NCI-H128 (cell line): ENCODE data around the gene NPPA.
A peak's percentile ranks its signal among the peaks of the same experiment; 100 is the strongest.
"Not testable (repeated sequence)": the region's sequence is repeated elsewhere in the genome, so short reads cannot be mapped to it uniquely, and the experiment has no call there.

Experiments
- DNase-seq: peaks from one replicate; lab custom pipeline; 2025; ENCODE audit not compliant: unreplicated experiment; lab: John Stamatoyannopoulos, UW

NPPA gene

DNA sequence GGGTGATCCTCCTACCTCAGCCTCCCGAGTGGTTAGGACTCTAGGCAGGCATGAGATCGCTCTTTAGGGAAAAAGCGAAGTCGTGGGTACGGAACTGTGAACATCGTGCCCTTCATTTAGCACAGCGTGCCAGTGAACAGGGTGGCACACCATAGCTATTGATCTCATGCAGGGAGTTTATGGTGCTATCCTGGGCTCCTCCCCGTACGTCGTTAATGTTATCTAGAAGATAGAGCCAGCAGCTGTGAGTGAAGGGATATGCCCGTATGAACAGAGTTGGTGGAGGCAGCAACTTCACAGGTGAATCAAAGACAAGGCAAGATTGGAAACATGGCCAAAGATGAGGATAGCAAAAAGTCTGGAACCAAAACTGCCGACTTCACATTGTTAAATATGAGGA, 30.4 kb downstream of the NPPA start:
- no peak for DNase-seq

DNA sequence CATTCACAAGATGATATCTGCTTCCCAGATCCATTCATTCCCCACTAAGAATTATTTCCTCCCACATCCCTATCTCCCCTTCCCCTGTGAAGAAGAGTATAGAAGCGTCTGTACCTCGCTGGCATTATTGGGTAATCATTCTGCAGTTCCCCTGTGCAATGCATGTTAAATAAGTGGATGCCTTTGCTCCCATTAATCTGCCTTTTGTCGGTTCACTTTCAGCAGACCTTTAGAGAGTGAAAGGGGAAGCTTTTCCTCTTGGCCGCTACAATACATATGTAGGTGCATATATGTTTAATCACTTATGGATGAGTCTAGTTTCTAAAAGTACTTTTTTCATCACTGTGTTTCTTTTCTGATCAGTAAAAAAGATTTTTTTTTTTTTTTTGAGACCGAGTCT, 34.6 kb downstream of the NPPA start:
- DNase-seq = no peak

DNA sequence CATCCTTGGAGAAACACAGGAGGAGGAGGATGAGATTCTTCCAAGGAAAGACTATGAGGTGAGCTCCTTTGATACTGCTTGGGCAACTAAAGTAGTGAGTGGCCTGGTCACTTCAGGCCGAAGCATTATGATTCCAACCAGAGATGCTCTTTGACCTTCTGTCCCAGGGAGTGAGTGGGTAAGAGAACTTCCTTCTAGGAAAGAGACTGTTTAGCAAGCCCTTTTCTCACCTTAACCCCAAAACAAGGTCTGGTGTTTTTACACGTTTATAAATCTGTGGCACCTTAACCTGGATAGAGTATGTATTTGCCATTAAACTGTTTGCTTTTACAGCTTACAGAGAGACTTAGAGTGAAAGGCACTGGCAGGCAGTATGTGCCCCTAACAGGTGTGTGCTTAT, 40.5 kb downstream of the NPPA start:
- DNase-seq = no peak

DNA sequence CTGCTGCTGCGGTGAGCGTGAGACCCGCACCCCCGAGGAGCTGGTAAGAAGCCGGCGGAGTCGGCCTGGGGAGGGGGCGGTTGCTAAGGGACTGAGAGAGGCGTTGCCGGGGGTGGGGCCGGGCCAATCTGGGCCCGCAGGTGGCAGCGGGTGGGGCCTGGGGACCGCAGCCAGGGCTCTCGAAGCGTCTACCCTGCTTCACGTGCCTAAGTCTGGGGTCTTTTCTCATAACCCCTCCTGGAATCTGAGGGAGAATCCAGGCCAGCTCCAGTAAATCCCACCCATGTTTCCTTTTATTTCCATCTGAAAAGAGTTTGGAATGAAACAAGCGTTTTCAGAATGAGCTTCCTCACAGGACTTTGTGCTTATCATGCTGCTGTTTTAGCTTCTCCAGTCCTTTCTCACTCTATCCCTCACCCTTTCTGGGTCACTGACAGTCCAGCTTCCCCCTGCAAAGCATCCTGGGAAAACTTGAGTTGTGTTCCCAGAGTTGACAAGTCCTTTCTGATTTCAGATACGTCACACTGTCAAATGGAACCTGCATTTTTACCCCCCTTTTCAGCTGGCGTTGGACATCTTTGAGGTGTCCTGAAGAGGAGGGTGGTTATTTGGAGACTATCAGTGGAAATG, 41.2 kb downstream of the NPPA start:
- DNase-seq = no peak

DNA sequence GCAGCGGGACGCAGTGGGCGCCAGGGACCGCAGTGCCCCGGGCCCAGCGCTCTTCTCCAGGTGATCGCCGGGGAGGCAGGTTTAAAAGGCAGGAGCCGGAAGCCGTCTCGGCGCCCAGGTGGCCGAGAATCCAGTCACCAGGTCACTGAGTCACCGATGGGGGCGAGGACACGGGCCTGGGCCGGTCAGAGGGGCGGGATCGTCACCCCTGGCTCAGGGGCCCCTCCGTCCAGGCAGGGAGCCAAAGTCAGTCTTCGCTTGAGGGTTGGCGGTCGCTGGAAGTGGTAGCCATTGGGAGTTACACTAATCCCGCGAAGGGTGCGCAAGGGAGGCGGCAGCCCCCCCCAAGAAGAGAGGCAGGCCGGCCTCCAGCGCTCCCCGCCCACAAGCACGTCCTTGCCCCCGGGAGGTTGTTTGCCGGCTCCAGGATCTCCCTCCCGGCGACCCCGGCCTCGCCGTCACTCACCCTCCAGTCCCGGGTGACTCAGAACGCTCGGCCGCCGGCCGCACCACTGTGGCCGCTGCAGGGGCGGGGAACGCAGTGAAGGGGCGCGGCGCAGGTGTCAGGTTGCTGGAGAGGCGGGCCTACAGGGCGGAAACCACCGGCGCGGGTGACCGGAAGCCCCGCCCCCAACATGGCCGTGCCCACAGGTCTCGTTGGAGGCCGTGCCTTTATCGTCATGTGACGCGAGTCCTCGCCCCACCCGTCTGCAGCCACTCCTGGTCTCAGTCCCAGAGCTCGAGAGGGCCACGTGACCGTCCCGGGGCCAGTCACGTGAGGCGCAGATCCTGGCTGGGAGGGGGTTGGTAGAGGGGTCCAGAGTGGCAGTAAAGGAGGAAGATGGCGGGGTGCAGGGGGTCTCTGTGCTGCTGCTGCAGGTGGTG, 41.9 kb downstream of the NPPA start, which contains the start of the genes CLCN6 and MTHFR:
CLCN6 (plus strand) TSS at position 770 of the 885 bp plus-strand sequence; CDS start at position 842, 72 bp downstream.
MTHFR (minus strand) TSS at position 543 of the 885 bp plus-strand sequence. CDS start 2,848 bp downstream, outside the sequence.
- DNase-seq = peak; percentile 99

DNA sequence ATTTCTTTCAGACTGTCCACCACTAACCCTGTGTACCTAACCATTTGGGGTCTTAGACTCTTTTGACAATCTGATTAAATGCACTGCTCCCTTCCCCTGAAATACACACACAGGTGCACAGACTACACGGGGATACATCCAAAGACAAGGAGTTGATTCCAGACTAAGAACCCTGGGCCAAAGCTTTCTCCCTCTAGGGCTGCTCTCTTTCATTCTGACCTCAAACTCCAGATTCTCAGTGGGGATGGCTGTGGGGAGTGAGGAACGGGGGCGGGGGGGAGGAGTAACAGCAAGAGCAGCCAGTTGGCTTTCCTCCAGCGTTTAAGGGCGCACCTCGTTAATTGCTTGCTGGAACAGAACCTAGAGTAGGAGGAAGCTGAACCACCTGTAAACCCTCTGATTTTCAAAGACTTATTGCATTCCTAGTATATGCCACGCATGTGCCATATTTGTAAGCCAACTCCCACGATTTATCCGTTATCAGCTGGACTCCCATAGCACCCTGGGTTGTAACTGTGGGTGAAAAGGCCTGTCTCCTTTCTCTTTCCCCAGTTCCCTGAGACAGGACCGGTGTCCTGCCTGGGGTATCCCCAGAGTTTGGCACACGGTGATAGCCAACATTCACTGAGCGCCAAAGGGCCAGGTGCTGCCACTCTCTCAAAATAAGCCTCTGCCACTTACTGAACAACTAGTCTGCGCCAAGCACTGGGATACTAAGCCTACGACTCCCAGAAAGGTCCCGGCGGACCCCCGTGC, 42.7 kb downstream of the NPPA start:
- DNase-seq = peak; percentile 62

DNA sequence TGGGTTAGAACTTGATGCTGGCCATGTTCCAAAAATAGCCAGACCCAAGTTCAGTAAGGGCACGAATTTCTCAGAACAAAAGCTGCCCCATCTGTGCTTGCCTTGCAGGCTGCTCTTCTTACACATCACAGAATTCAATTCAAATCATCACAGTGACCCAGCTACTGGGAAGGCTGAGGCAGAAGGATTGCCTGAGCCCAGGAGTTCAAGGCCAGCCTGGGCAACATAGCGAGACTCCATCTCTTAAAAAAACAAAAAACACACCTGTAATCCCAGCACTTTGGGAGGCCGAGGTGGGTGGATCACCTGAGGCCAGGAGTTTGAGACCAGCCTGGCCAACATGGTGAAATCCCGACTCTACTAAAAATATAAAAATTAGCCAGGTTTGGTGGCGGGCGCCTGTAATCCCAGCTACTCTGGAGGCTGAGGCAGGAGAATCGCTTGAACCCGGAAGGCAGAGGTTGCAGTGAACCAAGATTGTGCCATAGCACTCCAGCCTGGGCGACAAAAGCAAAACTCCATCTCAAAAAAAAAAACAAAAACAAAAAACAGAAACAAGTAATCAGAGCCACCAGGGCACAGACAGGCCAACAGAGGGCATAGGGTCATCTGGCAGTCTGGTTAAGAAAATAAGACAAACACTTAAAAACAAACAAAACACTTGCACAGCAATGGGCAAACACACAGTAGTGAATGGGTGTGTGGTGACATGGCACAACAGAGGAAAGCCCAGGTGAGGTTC, 43.5 kb downstream of the NPPA start:
- DNase-seq = not testable (repeated sequence)

DNA sequence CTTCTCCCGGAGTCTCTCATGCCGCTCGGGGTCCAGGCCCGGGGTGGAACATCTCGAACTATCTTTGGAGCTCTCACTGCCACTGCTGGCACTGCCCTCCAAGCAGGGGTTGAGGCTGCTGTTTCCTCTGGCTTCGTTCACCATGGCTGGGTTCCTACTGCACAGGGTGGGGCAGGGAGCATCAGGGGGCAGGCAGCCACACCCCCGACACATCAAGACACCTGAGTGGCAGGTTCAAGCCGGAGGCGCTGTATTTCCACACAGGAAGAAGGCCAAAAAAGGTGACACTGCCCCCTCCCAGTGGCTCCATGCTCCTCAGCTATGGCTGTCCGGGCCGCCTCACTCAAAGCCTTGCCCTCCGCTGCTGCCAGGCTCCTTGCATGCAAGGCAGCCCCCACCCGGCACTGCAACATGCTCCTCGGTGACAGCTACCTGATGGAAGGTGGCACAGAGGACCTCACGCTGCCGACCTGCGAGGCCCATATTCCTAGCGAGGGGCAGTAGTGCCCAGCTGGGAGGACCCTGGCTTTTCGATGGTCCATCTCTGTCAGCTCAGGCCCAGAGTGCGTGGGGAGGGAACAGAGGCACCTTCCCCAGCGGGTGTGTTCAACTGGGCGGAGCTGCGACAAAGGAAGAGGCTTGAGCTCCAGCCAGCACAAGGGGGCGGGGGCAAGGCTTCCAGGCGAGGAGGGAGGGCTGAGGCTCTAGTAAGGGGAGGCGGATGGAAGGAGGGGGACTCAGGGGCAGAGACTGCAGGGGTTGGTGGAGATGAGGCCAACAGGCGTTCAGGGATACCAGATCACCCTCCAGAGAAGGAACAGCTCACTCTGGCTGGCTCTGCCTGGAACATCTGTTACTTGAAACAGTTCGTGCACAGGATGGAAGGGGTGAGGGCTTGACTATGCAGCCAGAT, 44.4 kb downstream of the NPPA start:
- peak; percentile 67 for DNase-seq

DNA sequence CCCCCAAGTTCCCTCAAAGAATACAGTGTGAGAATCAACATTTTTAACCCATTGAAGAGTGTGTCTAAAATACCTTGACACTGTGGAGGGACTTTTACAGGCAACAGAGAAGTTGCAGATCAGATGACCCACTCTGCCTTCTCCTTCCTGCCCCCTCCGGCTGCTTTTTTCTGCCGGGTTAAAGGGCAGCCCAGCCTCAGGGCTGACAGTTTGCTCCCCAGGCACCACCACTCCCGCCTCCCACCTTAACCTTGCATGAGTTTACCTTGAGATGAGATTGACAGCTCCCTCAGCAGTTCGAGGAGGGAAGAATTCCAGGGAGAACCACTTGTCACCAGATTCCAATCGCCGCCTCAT, 45.0 kb downstream of the NPPA start:
- DNase-seq = no peak

DNA sequence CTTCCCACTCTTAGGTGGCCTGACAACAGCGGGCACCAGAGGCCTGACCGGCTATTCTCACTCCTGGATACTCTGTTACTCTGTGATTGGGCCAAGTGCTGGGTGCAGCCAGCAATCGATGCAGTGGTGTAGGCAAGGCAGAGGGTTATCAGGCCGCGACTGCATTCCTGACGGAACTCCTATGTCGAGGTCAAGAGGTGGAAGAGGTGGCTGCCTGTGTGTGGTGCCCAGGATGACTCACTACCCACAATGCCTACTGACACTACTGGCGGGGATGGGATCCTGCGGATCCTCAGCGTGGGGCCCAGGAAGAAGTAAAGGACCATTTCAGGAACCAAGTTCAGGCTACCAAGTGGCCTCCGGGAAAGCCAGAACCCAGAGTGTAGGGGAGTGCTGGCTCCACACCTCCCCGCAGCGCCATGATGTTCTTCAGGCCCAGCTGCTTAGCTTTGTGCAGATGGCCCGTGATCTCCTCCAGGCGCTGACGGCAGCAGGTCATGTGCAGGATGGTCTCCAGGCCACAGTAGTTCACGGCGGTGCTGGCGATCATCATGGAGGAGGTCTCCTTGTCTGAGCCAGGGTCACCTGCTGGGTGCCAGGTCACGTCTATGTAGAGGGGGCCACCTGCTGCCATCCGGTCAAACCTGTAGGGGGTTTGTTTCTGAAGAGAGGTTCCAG, 46.7 kb downstream of the NPPA start:
- no peak for DNase-seq

DNA sequence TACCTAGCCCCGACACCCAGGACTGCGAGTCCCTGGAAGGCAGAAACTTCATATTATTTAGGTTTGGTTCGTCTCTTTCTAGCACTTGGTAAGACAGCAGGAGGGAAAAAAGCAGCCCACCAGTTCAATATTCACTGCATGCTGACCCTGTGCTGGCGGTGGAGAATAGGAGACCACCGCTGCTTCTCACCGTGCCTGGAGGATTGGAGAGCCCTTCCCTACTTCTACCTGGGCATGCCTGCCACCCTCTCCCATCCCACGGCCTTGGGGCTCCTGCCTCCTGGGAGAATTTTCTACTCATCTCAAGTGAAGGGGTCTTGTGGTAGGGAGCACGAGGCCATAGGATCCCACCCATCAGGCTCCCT, 47.2 kb downstream of the NPPA start:
- no peak for DNase-seq

DNA sequence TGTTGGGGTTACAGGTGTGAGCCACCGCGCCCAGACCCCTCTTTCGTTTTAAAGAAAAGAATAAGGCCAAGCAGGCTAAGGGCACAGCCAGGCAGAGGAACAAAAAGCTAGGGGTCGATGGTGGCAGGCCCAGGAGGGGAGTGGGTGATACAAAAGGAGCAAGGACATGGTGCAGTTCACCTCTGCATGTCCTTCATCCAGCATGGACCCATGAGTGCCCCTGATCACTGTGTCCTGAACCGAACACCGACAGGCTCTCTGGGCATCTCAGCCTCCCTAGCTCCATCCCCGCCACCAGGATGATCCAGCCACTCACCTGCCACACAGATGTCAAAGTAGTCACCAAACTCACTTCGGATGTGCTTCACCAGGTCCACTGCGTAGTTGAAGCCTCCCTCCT, 47.7 kb downstream of the NPPA start:
- no peak for DNase-seq

DNA sequence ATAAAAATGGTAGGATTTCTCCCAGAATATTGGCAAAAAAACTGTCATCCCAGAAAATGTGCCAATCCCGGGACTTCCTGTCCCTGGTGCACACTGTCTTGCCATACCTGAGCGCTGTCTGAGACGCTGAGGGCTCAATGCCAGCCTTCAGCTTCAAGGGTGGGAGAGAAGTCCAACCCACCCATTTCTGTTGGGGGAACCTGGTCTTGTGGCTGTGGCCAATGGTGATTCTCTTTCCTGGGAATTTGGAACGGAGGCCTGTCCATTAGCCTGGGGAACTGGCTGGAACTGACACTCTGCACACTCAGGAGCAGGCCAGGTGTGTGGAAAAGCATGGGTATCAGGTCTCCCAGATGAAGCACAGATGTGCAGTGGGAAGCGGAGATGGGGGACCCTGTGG, 48.5 kb downstream of the NPPA start:
- no peak for DNase-seq

DNA sequence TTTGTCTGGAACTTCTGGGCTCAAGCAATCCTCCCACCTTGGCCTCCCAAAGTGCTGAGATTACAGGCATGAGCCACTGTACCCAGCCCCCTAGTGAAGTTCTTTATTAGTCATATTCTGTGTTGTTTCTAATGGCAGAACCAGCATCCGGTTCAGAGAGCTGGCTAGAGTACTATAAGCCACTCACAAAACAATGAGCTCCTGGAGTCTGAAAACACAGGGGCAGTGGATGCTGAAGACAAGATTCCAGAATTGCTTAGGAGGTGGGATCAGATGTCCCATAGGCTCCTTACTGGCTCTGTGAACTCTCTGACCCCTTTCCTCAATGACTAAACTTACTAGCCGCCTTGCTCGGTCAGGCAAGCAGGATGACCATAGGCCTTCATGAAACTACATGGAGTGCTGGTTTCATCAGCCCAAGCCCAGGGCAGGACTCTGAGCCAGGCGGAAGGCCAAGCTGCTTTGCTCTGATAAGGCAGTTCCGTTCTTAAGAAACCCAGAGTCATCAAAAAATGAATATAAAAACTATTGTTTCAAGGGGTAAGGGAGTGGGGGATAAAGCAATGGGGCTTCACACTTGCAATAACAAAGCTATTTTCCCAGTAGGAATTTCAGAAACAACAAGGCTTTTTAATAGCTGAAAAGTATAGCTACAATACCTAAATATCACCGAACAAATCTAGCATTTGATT, 49.9 kb downstream of the NPPA start:
- DNase-seq = no peak

DNA sequence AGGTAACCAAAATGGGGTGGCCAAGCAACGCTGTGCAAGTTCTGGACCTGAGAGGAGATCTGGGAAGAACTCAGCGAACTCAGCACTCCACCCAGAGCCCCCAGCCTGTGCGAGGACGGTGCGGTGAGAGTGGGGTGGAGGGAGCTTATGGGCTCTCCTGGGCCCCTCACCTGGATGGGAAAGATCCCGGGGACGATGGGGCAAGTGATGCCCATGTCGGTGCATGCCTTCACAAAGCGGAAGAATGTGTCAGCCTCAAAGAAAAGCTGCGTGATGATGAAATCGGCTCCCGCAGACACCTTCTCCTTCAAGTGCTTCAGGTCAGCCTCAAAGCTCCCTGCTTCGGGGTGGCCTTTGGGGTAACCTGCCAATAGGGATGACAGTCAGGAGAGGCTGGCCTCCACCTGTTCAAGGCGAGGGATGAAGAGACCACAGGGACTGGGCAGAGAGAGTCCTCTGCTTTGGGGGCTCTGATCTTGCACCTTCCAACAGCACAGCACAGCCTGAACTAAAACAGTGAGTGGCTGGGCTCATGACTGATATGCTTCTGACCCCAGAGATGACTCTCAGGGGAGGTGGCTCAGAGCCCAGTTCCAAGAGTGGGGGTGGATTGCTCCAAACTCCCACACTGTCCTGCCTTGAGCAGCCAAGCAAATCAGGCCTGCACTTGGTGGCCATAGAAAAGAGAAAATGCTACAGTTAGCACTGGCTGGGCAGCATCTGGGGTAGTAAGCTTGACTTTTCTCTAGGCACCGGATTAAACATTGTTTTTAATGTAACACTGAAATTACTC, 51.4 kb downstream of the NPPA start:
- DNase-seq = no peak
